SKM-1 (cell line): ENCODE results near the gene LRP1.

Experiments used
- DNase-seq: peaks from one replicate; lab custom pipeline; 2025; ENCODE audit not compliant: unreplicated experiment; lab: John Stamatoyannopoulos, UW

The LRP1 gene

DNA sequence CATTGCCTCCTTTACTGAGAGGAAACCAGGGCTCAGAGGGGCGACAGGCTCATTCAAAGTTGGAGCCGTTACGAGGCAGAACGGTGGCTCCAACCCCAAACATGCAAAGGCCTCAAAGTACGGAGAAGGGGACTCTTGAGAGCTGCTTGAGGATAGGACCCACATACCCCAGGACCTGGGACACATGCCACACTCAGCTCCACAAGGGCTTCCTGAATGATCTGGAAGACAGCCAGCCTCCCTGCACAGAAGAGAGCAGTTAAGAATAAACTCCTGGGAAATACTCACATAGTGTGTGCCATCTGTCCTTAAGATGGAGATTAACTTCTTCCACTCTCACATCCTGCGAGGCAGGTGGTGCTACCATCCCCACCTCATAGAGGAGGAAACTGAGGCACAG is 61.8 kb downstream of the LRP1 start:
- no peak for DNase-seq

GRCh38 chr12:57190821-57191220 is 62.5 kb downstream of the LRP1 start:
- DNase-seq, result no peak

GRCh38 chr12:57191410-57191809 is 63.1 kb downstream of the LRP1 start:
- no peak for DNase-seq

- DNase-seq, result no peak
Observed at GRCh38 chr12:57192920-57193319, 64.6 kb downstream of the LRP1 start.

- DNase-seq, result no peak
Observed at GRCh38 chr12:57193706-57194245, 65.5 kb downstream of the LRP1 start.

- no peak for DNase-seq
Observed at GRCh38 chr12:57194253-57194652, 66.0 kb downstream of the LRP1 start.

GRCh38 chr12:57195186-57195585 is 66.9 kb downstream of the LRP1 start:
- no peak for DNase-seq

GRCh38 chr12:57195611-57196371 is 67.5 kb downstream of the LRP1 start:
- no peak for DNase-seq

DNA sequence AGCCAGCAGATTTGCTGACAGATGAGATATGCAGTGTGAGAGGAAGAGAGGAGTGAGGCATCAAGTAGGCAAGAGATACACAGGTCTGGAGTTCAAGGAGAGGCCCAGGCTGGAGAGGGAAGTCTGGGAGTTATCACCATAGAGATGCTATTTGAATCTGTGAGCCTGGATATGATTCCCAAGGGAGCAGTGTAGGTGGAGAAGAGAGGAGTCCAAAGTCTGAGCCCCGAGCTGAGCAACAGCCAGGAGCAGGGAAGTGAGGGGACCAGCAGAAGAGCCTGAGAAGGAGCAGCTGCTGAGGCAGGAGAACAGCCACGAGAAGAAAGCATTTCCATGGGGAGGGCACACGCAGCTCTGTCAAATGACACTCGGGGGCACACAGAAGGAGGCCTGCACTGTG is 68.2 kb downstream of the LRP1 start:
- no peak for DNase-seq

GRCh38 chr12:57196956-57197355 is 68.7 kb downstream of the LRP1 start:
- no peak for DNase-seq

GRCh38 chr12:57198329-57198728 is 70.0 kb downstream of the LRP1 start:
- DNase-seq, result no peak

DNA sequence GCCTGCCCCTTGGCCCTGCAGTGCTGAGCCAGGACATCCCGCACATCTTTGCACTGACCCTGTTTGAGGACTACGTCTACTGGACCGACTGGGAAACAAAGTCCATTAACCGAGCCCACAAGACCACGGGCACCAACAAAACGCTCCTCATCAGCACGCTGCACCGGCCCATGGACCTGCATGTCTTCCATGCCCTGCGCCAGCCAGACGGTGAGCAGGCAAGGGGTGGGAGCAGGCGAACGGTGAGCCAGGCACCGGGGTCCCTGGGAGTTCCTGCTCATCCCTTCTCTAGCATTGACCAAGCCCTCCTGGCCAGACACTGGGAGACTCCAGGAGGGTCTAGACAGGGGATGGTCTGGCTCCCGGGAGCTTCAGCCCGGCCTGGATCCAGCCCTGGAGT is 70.9 kb downstream of the LRP1 start:
- DNase-seq, result no peak

DNA sequence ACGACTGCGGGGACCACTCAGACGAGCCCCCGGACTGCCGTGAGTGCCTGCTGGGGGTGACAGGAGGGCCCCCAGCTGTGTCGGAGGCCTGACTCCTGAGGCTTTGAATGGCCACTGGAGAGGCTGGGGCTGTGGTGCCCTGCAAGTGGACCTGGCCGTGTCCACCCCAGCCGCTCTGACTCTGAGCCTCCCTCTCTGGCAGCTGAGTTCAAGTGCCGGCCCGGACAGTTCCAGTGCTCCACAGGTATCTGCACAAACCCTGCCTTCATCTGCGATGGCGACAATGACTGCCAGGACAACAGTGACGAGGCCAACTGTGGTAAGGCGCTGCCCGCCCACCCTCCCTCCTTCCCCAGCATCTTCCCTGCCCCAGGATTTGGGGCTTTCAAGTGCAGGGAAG is 72.2 kb downstream of the LRP1 start:
- no peak for DNase-seq

- DNase-seq, result no peak
Observed at GRCh38 chr12:57201219-57201618, 72.9 kb downstream of the LRP1 start.

GRCh38 chr12:57201631-57202030 is 73.3 kb downstream of the LRP1 start:
- DNase-seq, result no peak

DNA sequence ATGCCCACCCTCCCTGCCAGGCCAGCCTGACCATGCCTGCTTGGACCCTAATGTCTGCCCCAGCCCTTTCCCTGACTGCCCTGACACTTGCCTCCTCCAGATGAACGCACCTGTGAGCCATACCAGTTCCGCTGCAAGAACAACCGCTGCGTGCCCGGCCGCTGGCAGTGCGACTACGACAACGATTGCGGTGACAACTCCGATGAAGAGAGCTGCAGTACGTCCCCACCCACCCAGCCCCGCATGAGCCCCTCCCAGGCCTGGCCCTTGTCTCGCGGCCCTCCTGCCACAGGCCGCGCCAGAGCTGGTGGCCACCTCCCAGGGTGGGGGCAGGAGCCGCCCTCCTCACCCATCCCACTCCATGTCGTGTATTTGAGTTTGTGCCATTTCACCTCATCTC is 74.0 kb downstream of the LRP1 start:
- no peak for DNase-seq

DNA sequence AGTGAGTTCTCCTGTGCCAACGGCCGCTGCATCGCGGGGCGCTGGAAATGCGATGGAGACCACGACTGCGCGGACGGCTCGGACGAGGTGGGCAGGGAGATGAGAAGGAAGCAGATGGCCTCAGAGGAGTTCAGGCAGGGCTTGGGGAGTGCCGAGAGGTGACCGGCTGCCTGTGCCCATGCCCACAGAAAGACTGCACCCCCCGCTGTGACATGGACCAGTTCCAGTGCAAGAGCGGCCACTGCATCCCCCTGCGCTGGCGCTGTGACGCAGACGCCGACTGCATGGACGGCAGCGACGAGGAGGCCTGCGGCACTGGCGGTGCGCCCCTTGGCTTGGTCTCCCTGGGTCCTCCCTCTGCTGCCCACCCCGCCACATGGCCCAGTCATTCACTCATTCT is 74.9 kb downstream of the LRP1 start:
- DNase-seq, result no peak

- no peak for DNase-seq
Observed at GRCh38 chr12:57203791-57204190, 75.5 kb downstream of the LRP1 start.

DNA sequence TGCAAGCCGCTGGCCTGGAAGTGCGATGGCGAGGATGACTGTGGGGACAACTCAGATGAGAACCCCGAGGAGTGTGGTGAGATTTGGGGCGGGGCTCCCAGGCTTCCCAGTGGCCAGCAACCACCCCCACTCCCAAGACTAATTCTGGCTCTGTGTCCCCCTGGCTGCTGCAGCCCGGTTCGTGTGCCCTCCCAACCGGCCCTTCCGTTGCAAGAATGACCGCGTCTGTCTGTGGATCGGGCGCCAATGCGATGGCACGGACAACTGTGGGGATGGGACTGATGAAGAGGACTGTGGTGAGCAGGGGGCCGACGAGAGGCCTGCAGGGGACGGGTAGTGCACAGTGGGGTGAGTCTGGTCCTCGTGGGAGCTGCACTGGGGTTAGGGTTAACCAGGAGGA is 76.2 kb downstream of the LRP1 start:
- no peak for DNase-seq

DNA sequence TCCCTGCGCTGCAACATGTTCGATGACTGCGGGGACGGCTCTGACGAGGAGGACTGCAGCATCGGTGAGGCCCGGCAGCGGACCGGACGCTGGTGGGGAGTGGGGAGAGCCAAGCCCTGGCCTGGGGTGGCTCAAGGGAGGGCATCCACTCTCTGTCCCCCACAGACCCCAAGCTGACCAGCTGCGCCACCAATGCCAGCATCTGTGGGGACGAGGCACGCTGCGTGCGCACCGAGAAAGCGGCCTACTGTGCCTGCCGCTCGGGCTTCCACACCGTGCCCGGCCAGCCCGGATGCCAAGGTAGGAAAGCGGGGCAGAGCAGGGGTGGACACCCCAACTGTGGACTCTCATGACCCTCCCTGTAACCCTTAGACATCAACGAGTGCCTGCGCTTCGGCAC is 76.9 kb downstream of the LRP1 start:
- DNase-seq, result no peak

- no peak for DNase-seq
Observed at GRCh38 chr12:57205931-57206330, 77.6 kb downstream of the LRP1 start.

- no peak for DNase-seq
Observed at GRCh38 chr12:57207731-57208630, 79.7 kb downstream of the LRP1 start.
